IMR-90 (cell line): ENCODE data around the gene XPA.

Experiments
- BHLHE40 ChIP-seq: fragments of 150-350 bp; IDR thresholded peaks from 2 replicates; pipeline ENCODE4 v1.6.1; 2016; ENCODE audit warnings: mild to moderate bottlenecking, low read depth, low read length
- CEBPB ChIP-seq: IDR thresholded peaks from 2 replicates; pipeline ENCODE4 v1.6.1; 2012; ENCODE audit warnings: low read depth, low read length, improper control_type of control experiment
- CTCF ChIP-seq: conservative IDR thresholded peaks from 2 replicates; pipeline ENCODE4 v1.5.1; 2012; ENCODE audit warnings: mild to moderate bottlenecking, low read depth, low read length, improper control_type of control experiment
- MAZ ChIP-seq: IDR thresholded peaks from 2 replicates; pipeline ENCODE4 v1.6.1; 2012; ENCODE audit warnings: low read depth, mild to moderate bottlenecking, low read length, improper control_type of control experiment, moderate library complexity, borderline replicate concordance
- MXI1 ChIP-seq: IDR thresholded peaks from 2 replicates; pipeline ENCODE4 v1.6.1; 2012; ENCODE audit warnings: low read depth, mild to moderate bottlenecking, low read length, moderate library complexity, borderline replicate concordance
- POLR2A ChIP-seq: IDR thresholded peaks from 2 replicates; pipeline ENCODE4 v1.6.1; 2012; ENCODE audit warnings: mild to moderate bottlenecking, low read depth, low read length
- RAD21 ChIP-seq: IDR thresholded peaks from 2 replicates; pipeline ENCODE4 v1.6.1; 2012; ENCODE audit warnings: low read length, improper control_type of control experiment
- RFX5 ChIP-seq: IDR thresholded peaks from 2 replicates; pipeline ENCODE4 v1.8.0; 2012; ENCODE audit warnings: low read depth, mild to moderate bottlenecking, low read length, moderate library complexity

DNA sequence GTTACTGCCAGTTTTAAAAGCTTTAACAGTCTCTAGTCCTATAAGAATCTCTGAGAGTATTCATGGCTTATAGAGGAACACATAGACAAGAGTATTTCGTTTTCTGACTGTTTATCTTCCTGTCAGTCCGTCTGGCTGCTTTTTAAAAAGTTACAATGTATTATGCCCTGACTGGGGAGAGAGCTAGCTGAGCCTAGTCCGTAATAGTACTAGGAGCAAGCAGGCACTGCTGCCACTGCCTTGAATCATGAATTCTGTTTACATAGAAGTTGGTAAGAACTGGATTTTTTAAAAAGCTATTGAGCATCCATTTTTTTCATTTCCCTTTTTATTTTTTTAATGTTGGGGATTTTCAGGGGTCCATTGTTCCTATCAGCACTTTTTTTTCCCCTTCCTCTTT lies 26.6 kb downstream of the XPA start:
- TF ChIP-seq MXI1 (no peak), POLR2A (no peak), CTCF (no peak), CEBPB (no peak), RFX5 (no peak), RAD21 (no peak), MAZ (no peak), BHLHE40 (no peak)
